Transverse colon (tissue), 4 donors: ENCODE data around the gene TULP3. TPM values are rescaled to one million over a fixed set of nuclear protein-coding genes. Genes with fewer than 3 reads are reported as not detected.

Experiments used
- DNase-seq: peaks from one replicate; pipeline ENCODE4 v3.0.0-alpha.2; 2019
- H3K27ac ChIP-seq, 4 donors: fragments of 200-600 bp; sonication (generic); 2 replicates each; pipeline ENCODE4 v1.5.1; 2016 to 2018; ENCODE audit warnings: inconsistent platforms in 4 of 4
- H3K27me3 ChIP-seq: fragments of 200-600 bp; sonication (generic); 2 replicates; pipeline ENCODE4 v1.5.1; 2017; ENCODE audit warnings: inconsistent platforms
- H3K36me3 ChIP-seq, 4 donors: fragments of 200-600 bp; sonication (generic); 2 replicates each; pipeline ENCODE4 v1.5.1; 2017 to 2019; ENCODE audit warnings: inconsistent platforms in 4 of 4
- H3K4me1 ChIP-seq, 4 donors: fragments of 200-600 bp; sonication (generic); 2 replicates each; pipeline ENCODE4 v1.5.1; 2017 to 2020; ENCODE audit warnings: inconsistent platforms in 4 of 4
- H3K4me3 ChIP-seq, 4 donors: fragments of 200-600 bp; sonication (generic); 1 replicate in 1 of 4; 2 replicates in 3 of 4; pipeline versions ENCODE4 v1.5.1 to v1.6.1; 2017 to 2019; ENCODE audit warnings: inconsistent platforms in 4 of 4
- H3K9me3 ChIP-seq, 2 donors: fragments of 200-600 bp; sonication (generic); 2 replicates each; pipeline ENCODE4 v1.5.1; 2017 to 2019; ENCODE audit warnings: inconsistent platforms in 2 of 2
- EP300 ChIP-seq: sonication (generic); formaldehyde crosslinking; IDR thresholded peaks from one replicate; pipeline ENCODE4 v1.6.1; 2017; ENCODE audit warnings: antibody characterized with exemption, low read depth
- POLR2A ChIP-seq: fragments of 450-650 bp; IDR thresholded peaks from one replicate; pipeline ENCODE4 v1.6.1; 2016; ENCODE audit warnings: antibody characterized with exemption, mild to moderate bottlenecking, moderate library complexity
- POLR2AphosphoS5 ChIP-seq, 3 donors: sonication (generic); formaldehyde crosslinking; IDR thresholded peaks; one replicate each; pipeline ENCODE4 v1.6.1; 2016; ENCODE audit warnings: antibody characterized with exemption in 3 of 3
- WGBS, 2 donors: methylation state at CpG; one replicate each; pipeline ENCODE4 v1.1.5; 2018; ENCODE audit warnings: low coverage in 1 of 2; 5-methylcytosine and 5-hydroxymethylcytosine counted together
- in situ Hi-C, 4 donors: fragments of 200-750 bp; cut with MboI; loops; one replicate each; pipeline versions ENCODE4 v1.15.0 to v1.15.1; 2017; ENCODE audit warnings: low sequenced_read_pairs in 3 of 4, low pct_ligation_motif_present in 1 of 4, low pct_unique_long_range_greater_than_20kb in 1 of 4
- intact Hi-C: fragments of 100-400 bp; cut with DNase I; formaldehyde crosslinking; loops from one replicate; pipeline ENCODE4 v1.15.1; 2023; ENCODE audit warnings: low total_unique reads
- total RNA-seq, 4 donors: library from RNA; depleted of rRNA; stranded (reverse); fragments of >200 nt; gene quantifications; one replicate each; pipeline ENCODE4 v1.1.0, GENCODE V29; 2016
- TF ChIP-seq, protein P1 (sequence below), 5 experiments: fragments of 200-600 bp in 3 of 5; fragments of 450-650 bp in 2 of 5; sonication (generic) in 3 of 5; IDR thresholded peaks; 1 replicate in 2 of 5; 2 replicates in 3 of 5; pipeline ENCODE4 v1.5.1; 2016 to 2017; ENCODE audit warnings: antibody characterized with exemption in 5 of 5, inconsistent platforms in 3 of 5, mild to moderate bottlenecking in 2 of 5, moderate library complexity in 1 of 5

The TULP3 gene
- total RNA-seq, 4 donors from 2014 or later: 7.4 to 21.3 (median 16.9) TPM

DNA sequence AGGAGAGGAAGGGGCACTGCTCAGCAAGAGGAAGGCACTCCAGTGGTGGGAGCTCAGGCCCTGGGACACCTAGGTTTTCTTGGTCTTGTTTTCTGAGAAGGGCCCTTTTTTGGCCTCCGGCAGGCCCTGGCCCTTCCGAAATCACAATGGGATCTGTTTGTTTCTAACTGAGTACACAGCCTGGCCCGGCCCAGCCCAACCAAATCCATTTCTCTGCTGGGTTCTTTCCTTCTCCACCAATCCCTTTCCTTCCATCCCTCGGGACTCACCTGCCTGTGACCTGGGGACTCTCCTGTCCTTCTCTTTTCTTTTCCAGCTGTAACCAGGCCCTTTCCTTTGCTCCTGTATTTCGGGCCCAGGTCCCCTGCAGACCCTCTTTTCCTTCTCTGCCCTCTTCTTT, 87.1 kb downstream of the TULP3 start:
- Histone ChIP-seq H3K4me3 (no peak overlapping the region), H3K27ac (no peak overlapping the region), H3K27me3 (no peaks in the 10 kb centered on the region), H3K36me3 (no peaks in the 10 kb centered on the region), H3K9me3 (no peaks in the 10 kb centered on the region), H3K4me1 (no peaks in the 10 kb centered on the region)
- WGBS, 2 donors: 87 to 94% methylated on average over 3 to 5 of the region's 5 CpGs
- DNase-seq: no peak
- TF ChIP-seq, protein P1, sequence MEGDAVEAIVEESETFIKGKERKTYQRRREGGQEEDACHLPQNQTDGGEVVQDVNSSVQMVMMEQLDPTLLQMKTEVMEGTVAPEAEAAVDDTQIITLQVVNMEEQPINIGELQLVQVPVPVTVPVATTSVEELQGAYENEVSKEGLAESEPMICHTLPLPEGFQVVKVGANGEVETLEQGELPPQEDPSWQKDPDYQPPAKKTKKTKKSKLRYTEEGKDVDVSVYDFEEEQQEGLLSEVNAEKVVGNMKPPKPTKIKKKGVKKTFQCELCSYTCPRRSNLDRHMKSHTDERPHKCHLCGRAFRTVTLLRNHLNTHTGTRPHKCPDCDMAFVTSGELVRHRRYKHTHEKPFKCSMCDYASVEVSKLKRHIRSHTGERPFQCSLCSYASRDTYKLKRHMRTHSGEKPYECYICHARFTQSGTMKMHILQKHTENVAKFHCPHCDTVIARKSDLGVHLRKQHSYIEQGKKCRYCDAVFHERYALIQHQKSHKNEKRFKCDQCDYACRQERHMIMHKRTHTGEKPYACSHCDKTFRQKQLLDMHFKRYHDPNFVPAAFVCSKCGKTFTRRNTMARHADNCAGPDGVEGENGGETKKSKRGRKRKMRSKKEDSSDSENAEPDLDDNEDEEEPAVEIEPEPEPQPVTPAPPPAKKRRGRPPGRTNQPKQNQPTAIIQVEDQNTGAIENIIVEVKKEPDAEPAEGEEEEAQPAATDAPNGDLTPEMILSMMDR (IDR thresholded peaks at IDR 0.05): no peak
- TF ChIP-seq EP300 (no peak), POLR2AphosphoS5 (IDR thresholded peaks at IDR 0.05) (no peak), POLR2A (no peak)
- in situ Hi-C loops: no loop called here
- intact Hi-C loops: no loop called here

DNA sequence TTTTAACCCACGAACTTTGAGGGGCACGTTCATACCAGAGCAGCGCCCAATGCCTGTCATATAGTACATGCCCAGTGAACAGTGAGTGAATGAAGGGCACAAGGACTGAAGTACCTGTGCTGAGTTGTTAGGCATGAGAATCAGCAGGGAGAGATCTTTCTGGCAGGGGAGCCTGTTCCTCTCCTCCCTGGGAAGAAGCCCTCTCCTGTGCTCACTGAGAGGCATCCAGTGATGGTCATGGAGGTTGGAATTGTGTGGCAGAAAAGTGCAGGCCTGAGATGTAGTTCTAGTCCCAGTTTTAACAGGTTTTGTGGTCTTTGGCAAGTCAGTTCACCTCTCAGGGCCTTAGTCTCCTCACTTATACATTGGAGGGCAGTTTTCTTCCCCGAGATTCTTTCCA, 89.1 kb downstream of the TULP3 start:
- intact Hi-C loops: no loop called here
- Histone ChIP-seq H3K4me1 (no peaks in the 10 kb centered on the region), H3K4me3 (no peak overlapping the region), H3K36me3 (no peaks in the 10 kb centered on the region), H3K27ac (no peak overlapping the region), H3K27me3 (no peaks in the 10 kb centered on the region), H3K9me3 (no peaks in the 10 kb centered on the region)
- 82% methylated on average over 4 of the region's 4 CpGs; no CpG with 5 or more reads in 1 of the 2 donors for WGBS, 2 donors
- in situ Hi-C loops: no loop called here
- TF ChIP-seq POLR2A: no peak
- TF ChIP-seq, protein P1 (IDR thresholded peaks at IDR 0.05): no peak
- no peak for TF ChIP-seq POLR2AphosphoS5 (IDR thresholded peaks at IDR 0.05)
- TF ChIP-seq EP300: no peak
- DNase-seq: no peak

DNA sequence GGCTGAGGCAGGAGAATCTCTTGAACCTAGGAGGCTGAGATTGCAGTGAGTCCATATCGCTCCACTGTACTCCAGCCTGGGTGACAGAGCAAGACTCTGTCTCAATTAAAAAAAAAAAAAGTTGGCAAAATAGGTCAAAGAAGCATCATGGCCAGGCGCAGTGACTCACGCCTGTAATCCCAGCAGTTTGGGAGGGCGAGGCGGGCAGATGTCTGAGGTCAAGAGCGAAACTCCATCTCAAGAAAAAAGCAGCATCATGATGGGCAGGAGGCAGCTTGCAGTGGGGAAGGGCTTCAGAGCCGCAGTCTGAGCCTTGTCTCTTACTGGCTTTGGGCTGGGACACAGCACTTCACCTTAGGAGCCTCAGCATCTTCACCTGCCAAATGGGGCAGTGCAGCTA, 89.9 kb downstream of the TULP3 start:
- no peak for DNase-seq
- TF ChIP-seq, protein P1 (IDR thresholded peaks at IDR 0.05): no peak
- TF ChIP-seq POLR2AphosphoS5 (IDR thresholded peaks at IDR 0.05) (no peak), EP300 (no peak), POLR2A (no peak)
- intact Hi-C loops (no loop called here), in situ Hi-C loops (no loop called here)
- Histone ChIP-seq H3K4me1 (no peaks in the 10 kb centered on the region), H3K27me3 (no peaks in the 10 kb centered on the region), H3K9me3 (no peaks in the 10 kb centered on the region), H3K4me3 (no peak overlapping the region), H3K36me3 (no peaks in the 10 kb centered on the region), H3K27ac (no peak overlapping the region)
- WGBS, 2 donors: 79 to 84% methylated on average over 6 to 7 of the region's 7 CpGs

DNA sequence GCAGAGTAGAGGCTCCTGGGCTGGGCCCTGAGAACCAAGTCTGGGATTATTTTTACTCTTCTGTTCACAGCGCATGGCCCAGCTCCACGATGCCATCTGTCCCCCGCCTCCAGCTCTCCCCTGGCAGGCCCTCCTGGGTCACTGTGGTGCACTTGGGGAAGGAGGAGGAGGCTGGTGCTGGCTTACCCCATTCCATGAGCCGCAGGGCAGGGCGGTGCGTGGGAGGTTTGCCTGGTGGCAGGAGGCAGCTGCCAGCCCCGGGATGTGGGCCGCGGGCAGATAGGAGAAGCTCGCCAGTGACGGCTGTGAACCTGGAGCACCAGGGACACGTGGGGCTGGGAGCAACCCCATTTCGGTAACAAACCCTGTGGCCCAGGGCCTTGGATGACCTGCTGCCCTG, 91.7 kb downstream of the TULP3 start:
- WGBS, 2 donors: 95% methylated on average over 13 of the region's 13 CpGs; no CpG with 5 or more reads in 1 of the 2 donors
- intact Hi-C loops (no loop called here), in situ Hi-C loops (no loop called here)
- Histone ChIP-seq H3K9me3 (no peaks in the 10 kb centered on the region), H3K27me3 (no peaks in the 10 kb centered on the region), H3K36me3 (no peaks in the 10 kb centered on the region), H3K4me3 (no peak overlapping the region), H3K4me1 (no peaks in the 10 kb centered on the region), H3K27ac (no peak overlapping the region)
- TF ChIP-seq EP300: no peak
- TF ChIP-seq POLR2AphosphoS5 (IDR thresholded peaks at IDR 0.05): no peak
- TF ChIP-seq POLR2A: no peak
- TF ChIP-seq, protein P1 (IDR thresholded peaks at IDR 0.05): no peak
- DNase-seq: no peak
